HG02759 (cell line): ENCODE measurements around the gene AIRE.
"Not testable (repeated sequence)": the region's sequence is repeated elsewhere in the genome, so short reads cannot be mapped to it uniquely, and the experiment has no call there.

Experiments used
- ATAC-seq: cut with Tn5 transposase; IDR thresholded peaks from one replicate; pipeline ENCODE4 v1.9.1; 2021; ENCODE audit warnings: mild to moderate bottlenecking, moderate library complexity; ENCODE audit not compliant: unreplicated experiment

The AIRE gene

DNA sequence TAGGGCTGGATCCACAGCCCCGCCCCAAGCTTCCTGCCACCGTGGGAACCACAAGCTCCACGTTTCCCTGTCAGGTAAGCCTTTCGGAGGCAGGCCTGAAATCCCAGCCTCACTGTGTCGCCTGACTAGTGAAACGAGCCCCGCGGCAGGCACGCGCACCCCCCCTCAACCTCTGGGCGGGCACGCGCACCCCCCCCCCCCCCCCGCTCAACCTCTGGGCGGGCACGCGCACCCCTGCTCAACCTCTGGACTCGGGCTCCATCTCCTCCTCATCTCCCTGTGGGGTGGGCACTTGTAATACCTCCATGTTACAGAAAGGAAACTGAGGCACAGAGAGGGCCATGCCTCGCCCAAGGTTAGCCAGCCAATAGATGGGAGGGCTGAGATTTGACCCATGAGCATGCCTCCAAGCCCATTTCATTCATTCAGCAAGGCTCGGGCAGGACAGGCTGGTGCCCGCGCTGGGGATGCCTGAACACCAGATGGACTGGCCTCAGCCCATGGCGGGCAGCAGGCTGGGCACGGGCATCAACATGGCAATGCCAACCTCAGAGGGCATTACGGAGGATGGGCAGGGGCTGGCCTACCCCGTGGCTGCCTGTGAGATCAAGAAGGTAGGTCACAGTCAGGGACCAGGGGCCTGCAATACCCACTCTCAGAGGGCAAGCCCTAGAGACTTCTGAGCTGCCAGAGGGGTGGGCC, 48.8 kb downstream of the AIRE start:
- no peak for ATAC-seq

DNA sequence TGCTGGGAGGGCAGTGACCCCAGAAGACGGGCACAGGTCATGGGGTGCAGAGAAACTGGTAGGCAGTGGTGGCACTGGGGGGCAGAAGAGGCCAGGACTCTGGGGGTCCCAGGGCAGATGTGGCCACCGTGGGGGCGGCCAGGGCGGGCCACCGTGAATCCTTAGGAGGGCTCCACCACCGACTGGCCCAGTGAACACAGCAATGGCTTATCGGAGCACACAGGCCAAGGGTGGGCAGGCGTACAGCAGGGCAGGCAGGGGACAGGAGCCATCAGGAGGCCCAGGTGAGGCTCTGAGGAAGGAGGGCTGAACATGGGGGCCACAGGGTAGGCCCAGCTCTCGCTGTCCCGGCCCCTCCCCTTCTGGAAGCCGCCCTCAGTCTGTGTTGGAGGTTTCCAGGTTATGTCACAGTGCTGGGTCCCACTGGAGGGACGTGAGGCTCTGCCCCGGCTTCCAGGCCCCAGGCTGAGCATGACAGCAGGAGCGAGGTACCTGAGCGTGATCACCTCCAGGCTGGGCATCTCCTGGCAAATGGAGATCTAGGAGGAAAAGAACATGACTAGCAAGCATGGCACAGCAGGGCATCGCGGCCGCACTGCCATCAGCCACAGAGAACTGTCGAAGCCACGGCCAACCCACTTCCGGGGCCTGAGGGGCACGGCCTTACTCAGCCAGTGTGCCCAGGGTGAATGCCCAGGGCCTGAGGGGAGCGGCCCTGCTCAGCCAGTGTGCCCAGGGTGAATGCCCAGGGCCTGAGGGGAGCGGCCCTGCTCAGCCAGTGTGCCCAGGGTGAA, 49.8 kb downstream of the AIRE start:
- ATAC-seq: no peak

DNA sequence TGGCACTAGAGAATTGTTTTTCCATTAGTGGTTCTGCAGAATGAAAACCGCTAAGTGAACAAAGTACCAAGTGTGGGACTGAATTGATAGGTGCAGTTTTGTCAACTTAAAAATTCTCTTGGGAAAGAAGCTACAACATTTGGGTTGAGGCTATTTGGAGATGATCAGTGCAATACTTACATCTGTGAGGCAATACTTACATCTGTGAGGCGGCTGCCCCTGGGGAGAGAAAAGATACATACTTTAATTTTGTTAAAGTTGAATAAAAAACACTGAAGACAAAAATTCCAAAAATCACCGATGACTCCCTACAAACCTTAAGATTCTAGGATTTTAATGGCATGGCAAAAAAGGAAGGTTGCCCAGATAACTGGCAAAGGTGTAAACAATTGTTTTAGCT, 51.8 kb downstream of the AIRE start:
- no peak for ATAC-seq

DNA sequence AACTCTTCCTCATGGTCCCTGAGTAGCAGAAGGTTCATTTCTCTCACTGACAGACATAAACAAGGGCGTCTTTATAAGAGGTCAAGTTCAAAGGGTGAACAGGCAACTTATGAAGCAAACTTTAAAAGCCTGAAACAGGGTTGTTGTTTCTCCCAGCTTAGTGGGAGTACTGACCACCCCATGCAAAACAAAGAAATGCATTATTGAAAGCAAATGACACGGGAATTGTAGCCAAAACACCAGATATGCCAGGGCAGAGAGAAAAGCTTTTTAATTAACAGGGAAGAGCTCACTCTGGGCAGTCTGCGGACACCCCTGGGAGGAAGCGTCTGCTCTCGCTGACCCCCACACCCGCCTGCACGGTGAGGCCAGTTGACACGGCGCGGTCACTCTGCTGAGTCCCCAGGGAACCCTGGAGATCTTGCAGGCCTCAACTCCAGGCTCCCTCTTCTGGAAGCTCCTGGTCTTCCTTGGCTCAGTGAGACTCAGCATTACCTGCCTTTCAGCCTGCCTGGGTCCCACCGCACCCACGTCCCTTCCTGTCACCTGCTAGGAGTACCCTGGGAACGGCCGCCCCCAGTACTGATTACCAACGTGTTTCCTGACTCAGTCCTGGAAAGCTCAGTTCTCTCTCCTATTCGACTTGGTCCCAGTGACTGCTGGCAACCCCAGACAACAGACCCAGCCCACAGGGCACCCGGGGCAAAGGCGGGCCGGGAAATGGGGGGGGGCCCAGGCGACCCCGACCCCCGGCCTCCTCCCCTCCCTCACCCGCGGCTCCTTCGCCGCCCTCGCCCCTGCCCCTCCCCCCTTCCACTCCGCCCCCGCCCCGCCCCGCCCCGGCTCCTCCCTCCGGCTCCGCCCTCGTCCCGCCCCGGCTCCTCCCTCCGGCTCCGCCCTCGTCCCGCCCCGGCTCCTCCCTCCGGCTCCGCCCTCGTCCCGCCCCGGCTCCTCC, 52.5 kb downstream of the AIRE start:
- no peak for ATAC-seq

DNA sequence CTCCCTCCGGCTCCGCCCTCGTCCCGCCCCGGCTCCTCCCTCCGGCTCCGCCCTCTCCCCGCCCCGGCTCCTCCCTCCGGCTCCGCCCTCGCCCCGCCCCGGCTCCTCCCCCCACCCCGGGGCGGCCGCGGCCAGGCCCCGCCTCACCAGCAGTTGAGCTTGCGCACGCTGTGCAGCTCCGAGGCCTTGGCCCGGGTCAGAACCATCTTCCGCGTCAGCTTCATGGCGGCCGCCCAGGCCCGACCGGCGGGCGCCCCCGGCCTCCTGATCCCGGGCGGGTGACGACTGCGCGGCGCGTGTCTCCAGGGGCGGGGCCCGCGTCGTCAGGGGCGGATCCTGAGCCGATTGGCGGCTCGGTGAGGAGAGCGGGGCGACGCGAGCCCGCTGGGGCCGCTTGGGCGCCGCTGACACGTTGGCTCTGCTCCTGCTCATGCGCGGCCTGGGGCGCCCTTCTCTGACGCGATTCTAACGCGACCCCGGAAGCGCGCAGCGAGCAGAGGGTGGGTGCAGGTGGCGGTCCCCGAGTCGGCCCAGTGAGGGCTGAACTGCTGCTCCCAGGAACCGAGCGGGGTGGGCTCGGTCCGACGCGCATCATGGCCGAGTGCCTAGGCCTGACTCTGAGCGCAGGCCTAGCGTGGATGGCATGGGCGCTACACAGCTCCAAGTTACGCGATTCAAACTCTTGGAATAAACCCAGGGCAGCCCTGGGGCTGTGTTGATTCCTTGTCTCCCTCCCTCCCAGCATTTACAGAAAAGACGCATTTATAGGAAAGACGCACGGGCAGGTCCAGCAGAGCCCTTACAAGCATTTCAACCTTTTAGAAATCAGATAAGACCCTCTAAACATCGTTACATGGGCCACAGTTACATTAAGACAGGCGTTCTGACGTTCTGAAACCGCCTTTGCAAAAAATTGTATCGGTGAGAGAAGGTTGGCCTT, 53.6 kb downstream of the AIRE start, which contains the start of gene CFAP410:
TSS of gene CFAP410 (minus strand) at position 420 of the 940 bp plus-strand sequence. CDS start at position 224, 196 bp downstream.
- ATAC-seq: peak; percentile 92

DNA sequence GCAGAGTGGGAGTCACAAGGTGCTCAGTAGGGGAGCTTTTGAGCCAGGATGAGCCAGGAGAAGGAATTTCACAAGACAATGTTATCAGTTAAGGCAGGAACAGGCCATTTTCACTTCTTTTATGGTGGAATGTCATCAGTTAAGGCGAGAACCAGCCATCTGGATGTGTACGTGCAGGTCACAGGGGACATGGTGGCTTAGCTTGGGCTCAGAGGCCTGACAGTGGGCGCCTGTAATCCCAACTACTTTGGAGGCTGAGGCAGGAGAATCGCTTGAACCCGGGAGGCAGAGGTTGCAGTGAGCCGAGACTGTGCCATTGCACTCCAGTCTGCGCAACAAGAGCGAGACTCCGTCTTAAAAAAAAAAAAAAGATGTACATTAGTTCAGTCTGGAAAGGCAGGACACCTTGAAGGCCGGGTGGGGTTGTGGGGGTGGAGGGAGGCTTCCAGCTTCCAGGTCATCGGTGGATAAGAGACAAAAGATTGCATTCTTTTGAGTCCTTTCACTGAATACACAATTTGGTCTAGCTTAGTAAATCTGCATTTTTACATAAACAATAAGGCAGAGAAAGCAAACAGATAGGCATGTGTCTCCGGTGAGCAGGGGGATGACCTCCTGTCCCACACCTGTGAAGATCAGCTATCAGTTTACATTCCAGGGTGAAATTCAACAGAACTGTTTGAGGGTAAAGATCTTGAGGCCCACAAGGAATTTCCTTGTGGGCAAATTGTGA, 56.2 kb downstream of the AIRE start:
- ATAC-seq: not testable (repeated sequence)

DNA sequence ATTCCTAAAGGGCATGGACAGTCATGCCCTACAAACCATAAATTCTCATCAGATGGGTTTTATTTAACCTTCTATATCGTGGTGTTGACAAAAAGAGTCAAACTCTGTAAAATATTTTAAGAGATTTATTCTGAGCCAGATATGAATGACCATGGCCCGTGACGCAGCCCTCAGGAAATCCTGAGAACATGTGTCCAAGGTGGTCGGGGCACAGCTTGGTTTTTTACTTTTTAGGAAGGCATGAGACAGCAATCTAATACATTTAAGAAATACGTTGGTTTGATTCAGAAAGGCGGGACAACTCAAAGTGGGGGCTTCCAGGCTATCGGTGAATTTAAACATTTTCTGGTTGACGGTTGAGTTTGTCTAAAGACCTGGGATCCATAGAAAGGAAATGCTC, 57.3 kb downstream of the AIRE start:
- not testable (repeated sequence) for ATAC-seq

DNA sequence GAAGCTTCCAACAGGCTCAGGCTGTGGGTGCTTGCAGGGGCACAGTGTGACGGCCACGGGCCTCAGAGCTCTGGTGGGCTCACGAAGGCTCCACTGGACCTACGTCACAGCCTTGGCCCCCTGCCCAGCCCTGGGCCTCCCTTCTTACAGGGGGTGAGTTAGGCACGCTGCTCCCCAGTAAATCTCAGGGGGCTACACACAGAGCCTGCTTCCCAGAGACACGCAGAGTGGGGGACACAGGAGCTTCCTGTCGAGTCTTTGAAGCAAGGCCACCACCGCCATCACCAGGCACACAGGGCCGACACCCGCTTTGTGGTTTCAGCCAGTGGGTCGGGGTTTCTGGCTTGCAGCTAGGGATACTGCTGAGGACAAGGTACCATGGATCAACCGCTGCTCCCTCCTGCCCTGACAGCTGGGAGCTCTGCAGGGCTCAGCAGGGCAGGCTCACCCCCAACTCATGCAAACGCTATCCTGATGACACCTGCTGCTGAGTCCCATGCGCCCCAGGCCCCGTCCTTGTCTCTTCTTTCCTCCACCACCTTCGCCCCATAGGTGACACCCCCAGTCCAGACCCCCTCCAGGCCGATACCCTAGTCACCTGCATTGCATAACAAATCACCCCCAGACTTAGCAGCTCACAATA, 59.0 kb downstream of the AIRE start:
- no peak for ATAC-seq

DNA sequence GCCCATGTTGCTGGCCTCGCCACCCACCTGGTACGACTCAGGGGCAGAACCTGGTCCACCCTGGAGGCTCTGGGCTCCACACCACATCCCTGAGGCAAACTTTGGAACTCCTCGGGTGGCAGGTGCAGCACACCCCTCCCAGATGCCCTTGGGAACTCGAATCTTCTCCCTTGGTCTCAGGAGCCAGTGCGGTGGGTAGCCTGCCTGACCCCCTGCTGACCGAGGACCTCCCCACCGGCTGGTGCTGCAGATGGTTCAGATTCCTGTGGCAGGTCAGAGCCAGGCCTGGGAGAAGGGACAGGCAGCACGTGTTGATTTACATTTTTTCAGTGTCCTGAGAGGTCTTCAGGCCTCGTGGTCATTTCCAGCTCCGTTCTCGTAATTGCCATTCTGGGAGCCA, 59.8 kb downstream of the AIRE start:
- no peak for ATAC-seq

DNA sequence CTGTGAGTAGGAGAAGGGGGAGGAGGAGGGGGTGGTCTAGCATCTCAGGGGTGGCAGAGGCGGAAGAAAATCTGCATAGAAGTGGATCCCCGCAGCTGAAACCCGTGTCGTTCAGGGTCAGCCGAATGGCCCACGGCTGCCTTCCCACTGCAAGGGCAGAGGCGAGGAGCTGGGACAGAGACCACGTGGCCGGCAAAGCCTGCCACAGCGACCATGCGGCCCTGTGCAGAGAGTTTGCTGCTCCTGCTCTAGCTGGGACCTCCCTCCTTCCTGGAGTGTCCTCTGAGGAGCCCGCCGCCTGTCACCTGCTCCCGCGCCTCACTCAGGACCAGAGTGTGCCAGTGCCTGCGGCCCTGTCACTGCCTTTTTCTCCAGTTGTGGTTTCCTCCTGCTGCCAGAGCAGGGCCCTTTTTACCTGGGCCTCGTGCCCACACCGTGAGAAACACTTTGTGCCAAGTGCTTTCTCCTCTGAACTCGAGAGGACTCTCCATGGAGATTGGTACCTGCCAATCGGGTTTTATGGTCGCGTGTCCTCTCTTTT, 62.3 kb downstream of the AIRE start:
- no peak for ATAC-seq
